HepG2 (cell line): ENCODE results near the gene UQCRC1. TPM values are rescaled to one million over a fixed set of nuclear protein-coding genes. Genes with fewer than 3 reads are reported as not detected.

Experiments used
- ATAC-seq: fragments of 200-7000 bp; cut with Tn5 transposase; 3 replicates; pipeline ENCODE4 v1.9.1; 2020; ENCODE audit warnings: mild to moderate bottlenecking, moderate library complexity
- BruUV-seq: library from RNA; stranded (reverse); fragments of 400-500 nt; replicated peaks from 2 replicates; lab custom pipeline; 2021; lab: Mats Ljungman, UMichigan
- CTCF ChIA-PET: fragments of 300-600 bp; formaldehyde crosslinking; extraction: SDS; loops from one replicate; lab custom pipeline; 2021; ENCODE audit warnings: low total read pairs, inconsistent platforms, low intra/inter-chr PET ratio; lab: Yijun Ruan, JAX
- POLR2A ChIA-PET: fragments of 350-600 bp; sonication (Branson Sonifier 250); formaldehyde crosslinking; loops from one replicate; lab custom pipeline; 2020; ENCODE audit warnings: antibody characterized with exemption, inconsistent platforms; lab: Yijun Ruan, JAX
- DNase-seq: peaks from one replicate; pipeline ENCODE4 v3.0.0-alpha.2; 2015; ENCODE audit warnings: low spot score
- FAIRE-seq: peaks from 3 replicates; lab custom pipeline; 2011; peaks lifted over from hg19 to GRCh38; lab: Jason Lieb, UNC
- H2AFZ ChIP-seq: one replicate; pipeline ENCODE4 v1.6.1; 2011; ENCODE audit warnings: low read length, inconsistent platforms
- H3K27ac ChIP-seq: fragments of 300-600 bp; 3 replicates; pipeline ENCODE4 v1.8.0; 2011; ENCODE audit warnings: mixed run types, mild to moderate bottlenecking, mixed read lengths, low read length, inconsistent platforms; ENCODE audit not compliant: insufficient read depth; ENCODE audit errors: extremely low read length
- H3K27me3 ChIP-seq, 2 experiments: fragments of 200-600 bp in 1 of 2; 2 replicates in 1 of 2; 3 replicates in 1 of 2; pipeline versions ENCODE4 v1.6.0 to v1.8.0; 2011; ENCODE audit warnings: low read length in 2 of 2, mild to moderate bottlenecking in 2 of 2, moderate library complexity in 2 of 2, inconsistent platforms in 1 of 2; ENCODE audit not compliant: insufficient read depth in 2 of 2, control insufficient read depth in 1 of 2
- H3K36me3 ChIP-seq, 2 experiments: fragments of 200-600 bp in 1 of 2; replicated peaks in 1 of 2; 2 replicates in 1 of 2; 3 replicates in 1 of 2; pipeline versions ENCODE4 v1.5.1 to v1.8.0; 2011; ENCODE audit warnings: low read length in 2 of 2, inconsistent platforms in 1 of 2; ENCODE audit not compliant: insufficient read depth in 2 of 2, control insufficient read depth in 1 of 2
- H3K4me1 ChIP-seq: 2 replicates; pipeline ENCODE4 v1.5.1; 2012; ENCODE audit warnings: low read length, inconsistent platforms; ENCODE audit not compliant: insufficient read depth
- H3K4me2 ChIP-seq: 2 replicates; pipeline ENCODE4 v1.6.0; 2011; ENCODE audit warnings: low read depth, low read length, inconsistent platforms
- H3K4me3 ChIP-seq, 3 experiments: fragments of 200-600 bp in 1 of 3; sonication (generic), shearing (Covaris generic) in 1 of 3; replicated peaks in 1 of 3; 2 replicates each; pipeline ENCODE4 v1.5.1; 2011 to 2016; ENCODE audit warnings: low read length in 3 of 3, inconsistent platforms in 2 of 3, low read depth in 2 of 3, mild to moderate bottlenecking in 2 of 3, control low read depth in 1 of 3, mixed read lengths in 1 of 3; ENCODE audit not compliant: insufficient read depth in 1 of 3
- H3K79me2 ChIP-seq: one replicate; pipeline ENCODE4 v1.6.1; 2011; ENCODE audit warnings: low read length, inconsistent platforms; ENCODE audit not compliant: insufficient read depth
- H3K9ac ChIP-seq: 2 replicates; pipeline ENCODE4 v1.6.0; 2011; ENCODE audit warnings: mild to moderate bottlenecking, low read depth, low read length, inconsistent platforms; ENCODE audit not compliant: insufficient read depth
- H3K9me3 ChIP-seq: 2 replicates; pipeline ENCODE4 v1.5.1; 2012; ENCODE audit warnings: mild to moderate bottlenecking, low read length
- H4K20me1 ChIP-seq: 2 replicates; pipeline ENCODE4 v1.6.0; 2011; ENCODE audit warnings: inconsistent platforms, mild to moderate bottlenecking, low read length, moderate library complexity; ENCODE audit not compliant: insufficient read depth
- NAIF1 ChIP-seq: sonication (generic); formaldehyde crosslinking; IDR thresholded peaks from 2 replicates; pipeline ENCODE4 v1.5.0; 2020; ENCODE audit warnings: mild to moderate bottlenecking, missing genetic modification reagents, borderline replicate concordance
- TRIM24 ChIP-seq: sonication (generic); formaldehyde crosslinking; IDR thresholded peaks from 2 replicates; pipeline ENCODE4 v1.8.0; 2022; ENCODE audit warnings: mild to moderate bottlenecking, missing genetic modification reagents
- ZEB1 ChIP-seq: IDR thresholded peaks from 2 replicates; pipeline ENCODE4 v1.6.1; 2012; ENCODE audit warnings: mild to moderate bottlenecking, low read depth, inconsistent platforms; ENCODE audit not compliant: insufficient replicate concordance
- ZNF10 ChIP-seq: sonication (generic); formaldehyde crosslinking; IDR thresholded peaks from 2 replicates; pipeline ENCODE4 v1.4.0; 2020; ENCODE audit warnings: mild to moderate bottlenecking, low read depth, missing genetic modification reagents, borderline replicate concordance
- ZNF138 ChIP-seq: sonication (generic); formaldehyde crosslinking; IDR thresholded peaks from 2 replicates; pipeline ENCODE4 v1.5.0; 2020; ENCODE audit warnings: mild to moderate bottlenecking, low read depth, missing genetic modification reagents
- ZNF460 ChIP-seq: sonication (generic); formaldehyde crosslinking; IDR thresholded peaks from 2 replicates; pipeline ENCODE4 v1.5.1; 2020; ENCODE audit warnings: missing genetic modification reagents, mild to moderate bottlenecking, borderline replicate concordance
- ZNF580 ChIP-seq: IDR thresholded peaks from 2 replicates; pipeline ENCODE4 v1.6.1; 2016; ENCODE audit warnings: low read depth, borderline replicate concordance
- ZNF883 ChIP-seq: sonication (generic); formaldehyde crosslinking; IDR thresholded peaks from 2 replicates; pipeline ENCODE4 v1.5.1; 2020; ENCODE audit warnings: mild to moderate bottlenecking, missing genetic modification reagents; ENCODE audit errors: not compliant biosample characterization
- ZSCAN9 ChIP-seq: IDR thresholded peaks from 2 replicates; pipeline ENCODE4 v1.6.1; 2016; ENCODE audit warnings: borderline replicate concordance
- WGBS: methylation state at CpG from one replicate; pipeline ENCODE4 v1.1.6; 2017; ENCODE audit warnings: low lambda C conversion rate; 5-methylcytosine and 5-hydroxymethylcytosine counted together
- in situ Hi-C: cut with HindIII; loops from 2 replicates; pipeline ENCODE4 v1.10.0; 2017; ENCODE audit warnings: low pct_unique_long_range_greater_than_20kb; ENCODE audit not compliant: extremely low pct_ligation_motif_present
- intact Hi-C: fragments of 100-400 bp; cut with micrococcal nuclease; formaldehyde crosslinking; loops from one replicate; pipeline ENCODE4 v1.10.0; 2022; ENCODE audit not compliant: unreplicated experiment
- polyA plus RNA-seq, 8 experiments: library from polyadenylated mRNA; depleted of rRNA in 3 of 8; stranded (reverse) in 7 of 8; unstranded in 1 of 8; fragments of >200 nt; fragmentation: Illumina TruSeq in 4 of 8; extraction: Trizol in 4 of 8; gene quantifications; 2 replicates each; pipeline versions ENCODE4 v1.2.1 to v1.2.3, GENCODE V29; 2011 to 2016; ENCODE audit warnings: low read depth in 4 of 8, missing spikeins in 1 of 8, mixed read lengths in 1 of 8; ENCODE audit not compliant: insufficient read depth in 1 of 8
- total RNA-seq, 5 experiments: library from RNA; depleted of rRNA; stranded (reverse); fragments of >200 nt; fragmentation: Illumina TruSeq; extraction: Trizol; gene quantifications; 2 replicates each; pipeline ENCODE4 v1.2.3, GENCODE V29; 2016; ENCODE audit warnings: low read depth in 1 of 5
- TF ChIP-seq, protein P1 (sequence below): sonication (generic); formaldehyde crosslinking; IDR thresholded peaks from 2 replicates; pipeline ENCODE4 v1.8.1; 2023; ENCODE audit warnings: missing genetic modification reagents, mild to moderate bottlenecking, borderline replicate concordance

UQCRC1 gene
- total and polyA plus RNA-seq, 2 of the 13 experiments (the other 11 are each of a cell fraction or from before 2014, with no cell fraction given) = 316 to 680 TPM

- FAIRE-seq (no peak), DNase-seq (no peak), ATAC-seq (no peak)
- no peak overlapping the region for H2AFZ ChIP-seq
- no peaks in the 10 kb centered on the region; a peak in 1 of 5 replicates for H3K36me3 ChIP-seq
- BruUV-seq = no TSS peak
- no peak overlapping the region for H3K4me2 ChIP-seq
- H3K4me1 ChIP-seq = peaks cover 10% of the 10 kb centered on the region; the same call in 1 of the 2 replicates
- CTCF ChIA-PET = no interaction called here
- POLR2A ChIA-PET = no interaction called here
- H4K20me1 ChIP-seq = no peaks in the 10 kb centered on the region
- TF ChIP-seq ZNF138 (CRISPR knock-in tag) = no peak
- TF ChIP-seq ZEB1 = no peak
- TF ChIP-seq NAIF1 (CRISPR knock-in tag) = no peak
- TF ChIP-seq ZNF580 = no peak
- TF ChIP-seq ZNF10 (CRISPR knock-in tag) = no peak
- intact Hi-C loops = no loop called here
- H3K79me2 ChIP-seq = no peaks in the 10 kb centered on the region
- H3K9ac ChIP-seq = no peak overlapping the region
- H3K27me3 ChIP-seq = 0 out of 5 replicates have a peak, but pooled peaks cover 0 to 4% of the 10 kb centered on the region in 2 experiments
- H3K9me3 ChIP-seq = no peaks in the 10 kb centered on the region
- H3K4me3 ChIP-seq = no peak overlapping the region
- no CpG with 5 or more reads among the region's 11 CpGs for WGBS
- H3K27ac ChIP-seq = no peak overlapping the region
- in situ Hi-C loops = no loop called here
These were observed 21.8 kb downstream of the UQCRC1 start for GRCh38 chr3:48587686-48588085.

- H3K4me3 ChIP-seq = no peak overlapping the region
- no peak for DNase-seq
- no peak overlapping the region for H2AFZ ChIP-seq
- TF ChIP-seq ZSCAN9 (CRISPR knock-in tag) (no peak), TRIM24 (CRISPR knock-in tag) (no peak), ZNF460 (CRISPR knock-in tag) (no peak), ZNF883 (CRISPR knock-in tag) (no peak)
- TF ChIP-seq, protein P1, sequence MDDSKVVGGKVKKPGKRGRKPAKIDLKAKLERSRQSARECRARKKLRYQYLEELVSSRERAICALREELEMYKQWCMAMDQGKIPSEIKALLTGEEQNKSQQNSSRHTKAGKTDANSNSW (CRISPR knock-in tag) = no peak
- CTCF ChIA-PET = no interaction called here
- in situ Hi-C loops = no loop called here
- H3K4me2 ChIP-seq = no peak overlapping the region
- no peaks in the 10 kb centered on the region for H4K20me1 ChIP-seq
- no peak for FAIRE-seq
- no peak overlapping the region for H3K27ac ChIP-seq
- POLR2A ChIA-PET = no interaction called here
- H3K27me3 ChIP-seq = 0 out of 5 replicates have a peak, but pooled peaks cover 0 to 4% of the 10 kb centered on the region in 2 experiments
- intact Hi-C loops = no loop called here
- no peak overlapping the region for H3K9ac ChIP-seq
- H3K4me1 ChIP-seq = peaks cover 24% of the 10 kb centered on the region
- no peaks in the 10 kb centered on the region for H3K9me3 ChIP-seq
- 43% methylated on average over 8 of the region's 8 CpGs for WGBS
- BruUV-seq = no TSS peak
- H3K36me3 ChIP-seq = no peaks in the 10 kb centered on the region
- no peaks in the 10 kb centered on the region for H3K79me2 ChIP-seq
- ATAC-seq = no peak
These were observed 24.0 kb downstream of the UQCRC1 start for GRCh38 chr3:48585411-48585810.
